Neural progenitor cell (in vitro differentiated cells): Measurements from ENCODE around the gene HYAL2.

ENCODE experiments used
- EZH2 ChIP-seq: fragments of 200-600 bp; sonication (generic); IDR thresholded peaks from 2 replicates; pipeline ENCODE4 v1.6.1; 2017; ENCODE audit warnings: antibody characterized with exemption, mild to moderate bottlenecking, moderate library complexity
- EZH2phosphoT487 ChIP-seq: fragments of 200-600 bp; sonication (generic); IDR thresholded peaks from 2 replicates; pipeline ENCODE4 v1.6.1; 2017; ENCODE audit warnings: antibody characterized with exemption
- TF ChIP-seq, protein P1 (sequence below): fragments of 200-600 bp; sonication (generic); IDR thresholded peaks from 2 replicates; pipeline ENCODE4 v1.5.1; 2017; ENCODE audit warnings: antibody characterized with exemption, mild to moderate bottlenecking

DNA sequence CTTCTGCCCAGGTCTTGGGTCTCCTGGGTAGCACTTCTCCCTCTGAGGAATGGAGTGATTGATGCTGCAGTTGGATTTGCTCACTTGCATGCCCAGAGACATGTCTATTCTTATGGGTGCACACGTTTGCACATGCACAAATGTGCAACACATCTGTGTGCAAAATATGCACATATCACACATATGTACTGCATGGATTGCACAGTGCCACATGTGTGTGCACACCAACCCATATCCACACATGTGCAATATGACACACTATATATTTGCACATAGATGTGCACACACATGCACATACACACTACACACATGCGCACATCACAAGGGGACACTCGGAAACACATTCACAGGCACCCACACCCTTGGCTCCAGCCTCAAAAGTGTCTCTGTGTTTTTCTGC lies 54.3 kb downstream of the HYAL2 start:
- TF ChIP-seq, protein P1, sequence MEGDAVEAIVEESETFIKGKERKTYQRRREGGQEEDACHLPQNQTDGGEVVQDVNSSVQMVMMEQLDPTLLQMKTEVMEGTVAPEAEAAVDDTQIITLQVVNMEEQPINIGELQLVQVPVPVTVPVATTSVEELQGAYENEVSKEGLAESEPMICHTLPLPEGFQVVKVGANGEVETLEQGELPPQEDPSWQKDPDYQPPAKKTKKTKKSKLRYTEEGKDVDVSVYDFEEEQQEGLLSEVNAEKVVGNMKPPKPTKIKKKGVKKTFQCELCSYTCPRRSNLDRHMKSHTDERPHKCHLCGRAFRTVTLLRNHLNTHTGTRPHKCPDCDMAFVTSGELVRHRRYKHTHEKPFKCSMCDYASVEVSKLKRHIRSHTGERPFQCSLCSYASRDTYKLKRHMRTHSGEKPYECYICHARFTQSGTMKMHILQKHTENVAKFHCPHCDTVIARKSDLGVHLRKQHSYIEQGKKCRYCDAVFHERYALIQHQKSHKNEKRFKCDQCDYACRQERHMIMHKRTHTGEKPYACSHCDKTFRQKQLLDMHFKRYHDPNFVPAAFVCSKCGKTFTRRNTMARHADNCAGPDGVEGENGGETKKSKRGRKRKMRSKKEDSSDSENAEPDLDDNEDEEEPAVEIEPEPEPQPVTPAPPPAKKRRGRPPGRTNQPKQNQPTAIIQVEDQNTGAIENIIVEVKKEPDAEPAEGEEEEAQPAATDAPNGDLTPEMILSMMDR: no peak
- TF ChIP-seq EZH2: no peak
- no peak for TF ChIP-seq EZH2phosphoT487
